Breast epithelium (tissue), 4 donors: ENCODE measurements around the gene OR56B4. TPM values are rescaled to one million over a fixed set of nuclear protein-coding genes. Genes with fewer than 3 reads are reported as not detected.

Experiments used
- DNase-seq, 2 donors: peaks; one replicate each; pipeline ENCODE4 v3.0.0-alpha.2; 2019; ENCODE audit warnings: low spot score in 2 of 2
- H3K27ac ChIP-seq, 2 donors: fragments of 200-600 bp; sonication (generic) in 1 of 2; one replicate each; pipeline ENCODE4 v1.5.1; 2016 to 2019; ENCODE audit warnings: mild to moderate bottlenecking in 1 of 2
- H3K27me3 ChIP-seq, 2 donors: fragments of 200-600 bp; sonication (generic) in 1 of 2; one replicate each; pipeline versions ENCODE4 v1.5.1 to v1.6.0; 2017 to 2019; ENCODE audit warnings: control low read depth in 1 of 2, mild to moderate bottlenecking in 1 of 2
- H3K36me3 ChIP-seq: fragments of 200-600 bp; one replicate; pipeline ENCODE4 v1.5.1; 2019
- H3K4me1 ChIP-seq, 2 donors: fragments of 200-600 bp; sonication (generic); one replicate each; pipeline ENCODE4 v1.5.1; 2016 to 2019; ENCODE audit warnings: control low read depth in 1 of 2
- H3K4me3 ChIP-seq, 3 donors: fragments of 200-600 bp; sonication (generic); 1 replicate in 2 of 3; 2 replicates in 1 of 3; pipeline ENCODE4 v1.5.1; 2016 to 2019; ENCODE audit warnings: mild to moderate bottlenecking in 3 of 3, moderate library complexity in 2 of 3
- H3K9me3 ChIP-seq, 2 donors: fragments of 200-600 bp; sonication (generic) in 1 of 2; one replicate each; pipeline ENCODE4 v1.5.1; 2016 to 2019; ENCODE audit warnings: control low read depth in 1 of 2
- CTCF ChIP-seq, 3 donors: fragments of 450-650 bp; IDR thresholded peaks; one replicate each; pipeline ENCODE4 v1.5.1; 2016 to 2017; ENCODE audit warnings: antibody characterized with exemption in 3 of 3, mild to moderate bottlenecking in 3 of 3, moderate library complexity in 3 of 3
- POLR2A ChIP-seq: fragments of 450-650 bp; IDR thresholded peaks from one replicate; pipeline ENCODE4 v1.6.1; 2016; ENCODE audit warnings: antibody characterized with exemption, mild to moderate bottlenecking, moderate library complexity
- POLR2AphosphoS5 ChIP-seq, 3 donors: sonication (generic); formaldehyde crosslinking; IDR thresholded peaks; one replicate each; pipeline ENCODE4 v1.6.1; 2017; ENCODE audit warnings: antibody characterized with exemption in 3 of 3
- intact Hi-C: fragments of 100-400 bp; cut with DNase I; formaldehyde crosslinking; loops from one replicate; pipeline ENCODE4 v1.15.1; 2023; ENCODE audit warnings: low total_unique reads
- total RNA-seq, 3 donors: library from RNA; depleted of rRNA; stranded (reverse); fragments of >200 nt; gene quantifications; one replicate each; pipeline ENCODE4 v1.1.0, GENCODE V29; 2016

The OR56B4 gene
- total RNA-seq, 3 donors from 2014 or later = not detected

- Histone ChIP-seq H3K4me3 (no peak overlapping the region), H3K9me3 (peaks cover 0 to 15% of the 10 kb centered on the region in 2 donors), H3K36me3 (no peaks in the 10 kb centered on the region), H3K4me1 (no peaks in the 10 kb centered on the region), H3K27me3 (no peaks in the 10 kb centered on the region), H3K27ac (no peak overlapping the region)
- intact Hi-C loops = no loop called here
- no peak for TF ChIP-seq CTCF (IDR thresholded peaks at IDR 0.05)
- no peak for TF ChIP-seq POLR2AphosphoS5 (IDR thresholded peaks at IDR 0.05)
- TF ChIP-seq POLR2A = no peak
- no peak for DNase-seq
Observed at GRCh38 chr11:6079463-6079862, 28.0 kb upstream of the OR56B4 start.

- no peak for DNase-seq
- Histone ChIP-seq H3K4me1 (no peaks in the 10 kb centered on the region), H3K4me3 (no peak overlapping the region), H3K9me3 (peaks cover 0 to 8% of the 10 kb centered on the region in 2 donors), H3K27me3 (no peaks in the 10 kb centered on the region), H3K27ac (no peak overlapping the region), H3K36me3 (no peaks in the 10 kb centered on the region)
- intact Hi-C loops = no loop called here
- TF ChIP-seq POLR2AphosphoS5 (IDR thresholded peaks at IDR 0.05) = no peak
- TF ChIP-seq POLR2A = no peak
- TF ChIP-seq CTCF (IDR thresholded peaks at IDR 0.05) = no peak
Observed at GRCh38 chr11:6083129-6083528, 24.4 kb upstream of the OR56B4 start.

GRCh38 chr11:6084587-6084986, 22.9 kb upstream of the OR56B4 start:
- H3K27me3 ChIP-seq = no peaks in the 10 kb centered on the region
- H3K4me3 ChIP-seq = no peak overlapping the region
- H3K4me1 ChIP-seq = no peaks in the 10 kb centered on the region
- TF ChIP-seq CTCF (IDR thresholded peaks at IDR 0.05) = no peak
- no peak for TF ChIP-seq POLR2A
- no peak for TF ChIP-seq POLR2AphosphoS5 (IDR thresholded peaks at IDR 0.05)
- no peak for DNase-seq
- H3K9me3 ChIP-seq = peaks cover 0 to 8% of the 10 kb centered on the region in 2 donors
- H3K36me3 ChIP-seq = no peaks in the 10 kb centered on the region
- intact Hi-C loops = no loop called here
- H3K27ac ChIP-seq = no peak overlapping the region

- intact Hi-C loops = no loop called here
- no peak for TF ChIP-seq POLR2AphosphoS5 (IDR thresholded peaks at IDR 0.05)
- TF ChIP-seq CTCF (IDR thresholded peaks at IDR 0.05) = no peak
- no peak for DNase-seq
Observed at GRCh38 chr11:6094186-6094585, 13.3 kb upstream of the OR56B4 start.

GRCh38 chr11:6095798-6096197, 11.7 kb upstream of the OR56B4 start:
- TF ChIP-seq CTCF (IDR thresholded peaks at IDR 0.05) (no peak), POLR2AphosphoS5 (IDR thresholded peaks at IDR 0.05) (no peak), POLR2A (no peak)
- H3K27me3 ChIP-seq = no peaks in the 10 kb centered on the region
- H3K4me3 ChIP-seq = no peak overlapping the region

More at GRCh38 chr11:6094186-6094585, 13.3 kb upstream of the OR56B4 start:
- H3K4me1 ChIP-seq = no peaks in the 10 kb centered on the region
- H3K36me3 ChIP-seq = no peaks in the 10 kb centered on the region
- no peaks in the 10 kb centered on the region for H3K27me3 ChIP-seq
- H3K9me3 ChIP-seq = no peaks in the 10 kb centered on the region
- no peak overlapping the region for H3K4me3 ChIP-seq
- no peak overlapping the region for H3K27ac ChIP-seq

More at GRCh38 chr11:6095798-6096197, 11.7 kb upstream of the OR56B4 start:
- Histone ChIP-seq H3K9me3 (no peaks in the 10 kb centered on the region), H3K27ac (no peak overlapping the region), H3K4me1 (no peaks in the 10 kb centered on the region), H3K36me3 (no peaks in the 10 kb centered on the region)
- DNase-seq = no peak
- intact Hi-C loops = no loop called here
